Erythroblast (primary cell): Measurements from ENCODE around the gene NTM.

Source experiments
- GATA1 ChIP-seq: IDR thresholded peaks from 2 replicates; pipeline ENCODE4 v1.6.1; 2011; ENCODE audit warnings: low read depth, mild to moderate bottlenecking, control low read depth, low read length, moderate library complexity
- POLR2A ChIP-seq: IDR thresholded peaks from 2 replicates; pipeline ENCODE4 v1.6.1; 2011; ENCODE audit warnings: mild to moderate bottlenecking, low read length

- no peak for TF ChIP-seq POLR2A
- TF ChIP-seq GATA1, result no peak
These were observed 705.0 kb downstream of the NTM start for GRCh38 chr11:132075447-132075846.
